SK-N-SH treated with all-trans-retinoic acid at 6 μM for 48 hours (cell line): ENCODE results near the gene CYLD.

Experiments
- ATAC-seq: fragments of 200-7000 bp; cut with Tn5 transposase; 3 replicates; pipeline ENCODE4 v1.9.1; 2020; ENCODE audit warnings: mild to moderate bottlenecking, moderate library complexity
- ARNTL ChIP-seq: fragments of 450-650 bp; formaldehyde crosslinking; IDR thresholded peaks from 2 replicates; pipeline ENCODE4 v1.5.0; 2020; ENCODE audit warnings: low read depth, mild to moderate bottlenecking, moderate library complexity, borderline replicate concordance
- BACH2 ChIP-seq: fragments of 250-450 bp; sonication (Bioruptor Pico); IDR thresholded peaks from 2 replicates; pipeline ENCODE4 v1.9.0; 2021; ENCODE audit warnings: mild to moderate bottlenecking, borderline replicate concordance
- CSDC2 ChIP-seq: fragments of 250-450 bp; sonication (Bioruptor Pico); IDR thresholded peaks from 2 replicates; pipeline ENCODE4 v1.5.0; 2020; ENCODE audit warnings: mild to moderate bottlenecking, moderate library complexity
- ESRRG ChIP-seq: fragments of 250-450 bp; sonication (Bioruptor Pico); IDR thresholded peaks from 2 replicates; pipeline ENCODE4 v1.6.1; 2021; ENCODE audit warnings: mild to moderate bottlenecking
- GLIS3 ChIP-seq: fragments of 250-450 bp; sonication (Bioruptor Pico); IDR thresholded peaks from 2 replicates; pipeline ENCODE4 v1.5.0; 2020; ENCODE audit warnings: mild to moderate bottlenecking, moderate library complexity
- ISL1 ChIP-seq: fragments of 250-450 bp; sonication (Bioruptor Pico); IDR thresholded peaks from 2 replicates; pipeline ENCODE4 v2.1.2; 2022; ENCODE audit warnings: mild to moderate bottlenecking, moderate library complexity
- OSR1 ChIP-seq: fragments of 250-450 bp; sonication (Bioruptor Pico); IDR thresholded peaks from 2 replicates; pipeline ENCODE4 v1.8.0; 2022; ENCODE audit warnings: moderate library complexity, mild to moderate bottlenecking, inconsistent platforms
- PPARA ChIP-seq: fragments of 250-450 bp; sonication (Bioruptor Pico); IDR thresholded peaks from 2 replicates; pipeline ENCODE4 v1.5.0; 2020; ENCODE audit warnings: mild to moderate bottlenecking, borderline replicate concordance
- RARB ChIP-seq: fragments of 250-450 bp; sonication (Bioruptor Pico); IDR thresholded peaks from 2 replicates; pipeline ENCODE4 v1.8.0; 2021; ENCODE audit warnings: mild to moderate bottlenecking, moderate library complexity
- SNAI2 ChIP-seq: fragments of 250-450 bp; sonication (Bioruptor Pico); IDR thresholded peaks from 2 replicates; pipeline ENCODE4 v1.5.0; 2020; ENCODE audit warnings: mild to moderate bottlenecking, moderate library complexity
- TCF4 ChIP-seq: fragments of 250-450 bp; sonication (Bioruptor Pico); IDR thresholded peaks from 2 replicates; pipeline ENCODE4 v1.8.0; 2021; ENCODE audit warnings: mild to moderate bottlenecking, moderate library complexity, borderline replicate concordance
- TOX ChIP-seq: fragments of 250-450 bp; sonication (Bioruptor Pico); IDR thresholded peaks from 2 replicates; pipeline ENCODE4 v1.8.0; 2021; ENCODE audit warnings: mild to moderate bottlenecking, moderate library complexity, borderline replicate concordance
- ZC3H10 ChIP-seq: fragments of 250-450 bp; sonication (Bioruptor Pico); IDR thresholded peaks from 2 replicates; pipeline ENCODE4 v1.5.1; 2021; ENCODE audit warnings: mild to moderate bottlenecking, moderate library complexity
- ZFP3 ChIP-seq: fragments of 250-450 bp; sonication (Bioruptor Pico); IDR thresholded peaks from 2 replicates; pipeline ENCODE4 v1.5.0; 2020; ENCODE audit warnings: mild to moderate bottlenecking, moderate library complexity
- ZFP30 ChIP-seq: fragments of 450-650 bp; formaldehyde crosslinking; IDR thresholded peaks from 2 replicates; pipeline ENCODE4 v1.5.0; 2022; ENCODE audit warnings: mild to moderate bottlenecking, moderate library complexity
- ZNF565 ChIP-seq: fragments of 450-650 bp; formaldehyde crosslinking; conservative IDR thresholded peaks from 2 replicates; pipeline ENCODE4 v1.5.0; 2020; ENCODE audit warnings: low read depth, mild to moderate bottlenecking, moderate library complexity
- ZNF70 ChIP-seq: fragments of 450-650 bp; formaldehyde crosslinking; IDR thresholded peaks from 2 replicates; pipeline ENCODE4 v1.5.0; 2020; ENCODE audit warnings: mild to moderate bottlenecking, moderate library complexity
- ZNF8 ChIP-seq: fragments of 450-650 bp; formaldehyde crosslinking; IDR thresholded peaks from 2 replicates; pipeline ENCODE4 v1.5.0; 2020; ENCODE audit warnings: mild to moderate bottlenecking, moderate library complexity
- TF ChIP-seq, protein P1 (sequence below): fragments of 250-450 bp; sonication (Bioruptor Pico); IDR thresholded peaks from 2 replicates; pipeline ENCODE4 v1.8.0; 2020; ENCODE audit warnings: mild to moderate bottlenecking, moderate library complexity, borderline replicate concordance
- TF ChIP-seq, protein P2 (sequence below): fragments of 250-450 bp; sonication (Bioruptor Pico); IDR thresholded peaks from 2 replicates; pipeline ENCODE4 v1.5.1; 2020; ENCODE audit warnings: low read depth, mild to moderate bottlenecking, moderate library complexity
- TF ChIP-seq, protein P3 (sequence below): fragments of 250-450 bp; sonication (Bioruptor Pico); IDR thresholded peaks from 2 replicates; pipeline ENCODE4 v1.5.0; 2020; ENCODE audit warnings: mild to moderate bottlenecking, moderate library complexity
- TF ChIP-seq, protein P4 (sequence below): fragments of 250-450 bp; sonication (Bioruptor Pico); IDR thresholded peaks from 2 replicates; pipeline ENCODE4 v1.8.0; 2021; ENCODE audit warnings: low read depth, mild to moderate bottlenecking, moderate library complexity, borderline replicate concordance
- TF ChIP-seq, protein P5 (sequence below): fragments of 250-450 bp; sonication (Bioruptor Pico); IDR thresholded peaks from 2 replicates; pipeline ENCODE4 v1.5.1; 2021; ENCODE audit warnings: mild to moderate bottlenecking, moderate library complexity

CYLD gene

DNA sequence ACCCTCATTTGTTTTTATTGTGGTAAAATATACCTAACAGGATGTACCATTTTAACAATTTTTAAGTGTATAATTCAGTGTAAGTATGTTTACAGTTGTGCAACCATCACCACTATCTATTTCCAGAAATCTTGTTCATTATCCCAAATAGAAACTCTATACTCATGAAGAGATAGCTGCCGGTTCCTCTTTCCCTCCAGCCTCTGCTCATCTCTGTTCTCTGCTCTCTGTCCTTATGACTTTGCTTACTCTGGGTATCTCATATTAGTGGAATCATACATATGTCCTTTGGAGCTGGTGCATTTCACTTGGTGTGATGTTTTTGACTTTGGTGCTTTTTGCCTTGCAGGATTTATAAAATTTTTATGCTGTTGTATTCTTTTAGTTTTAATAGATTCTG is 19.4 kb downstream of the CYLD start:
- TF ChIP-seq, protein P1, sequence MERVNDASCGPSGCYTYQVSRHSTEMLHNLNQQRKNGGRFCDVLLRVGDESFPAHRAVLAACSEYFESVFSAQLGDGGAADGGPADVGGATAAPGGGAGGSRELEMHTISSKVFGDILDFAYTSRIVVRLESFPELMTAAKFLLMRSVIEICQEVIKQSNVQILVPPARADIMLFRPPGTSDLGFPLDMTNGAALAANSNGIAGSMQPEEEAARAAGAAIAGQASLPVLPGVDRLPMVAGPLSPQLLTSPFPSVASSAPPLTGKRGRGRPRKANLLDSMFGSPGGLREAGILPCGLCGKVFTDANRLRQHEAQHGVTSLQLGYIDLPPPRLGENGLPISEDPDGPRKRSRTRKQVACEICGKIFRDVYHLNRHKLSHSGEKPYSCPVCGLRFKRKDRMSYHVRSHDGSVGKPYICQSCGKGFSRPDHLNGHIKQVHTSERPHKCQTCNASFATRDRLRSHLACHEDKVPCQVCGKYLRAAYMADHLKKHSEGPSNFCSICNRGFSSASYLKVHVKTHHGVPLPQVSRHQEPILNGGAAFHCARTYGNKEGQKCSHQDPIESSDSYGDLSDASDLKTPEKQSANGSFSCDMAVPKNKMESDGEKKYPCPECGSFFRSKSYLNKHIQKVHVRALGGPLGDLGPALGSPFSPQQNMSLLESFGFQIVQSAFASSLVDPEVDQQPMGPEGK (CRISPR knock-in tag): no peak
- TF ChIP-seq OSR1 (CRISPR knock-in tag) (no peak), ZFP30 (CRISPR knock-in tag) (no peak), ZNF565 (CRISPR knock-in tag) (no peak), BACH2 (no peak), ZC3H10 (CRISPR knock-in tag) (no peak), ZFP3 (no peak), ARNTL (CRISPR knock-in tag) (no peak), CSDC2 (CRISPR knock-in tag) (no peak), PPARA (CRISPR knock-in tag) (no peak), GLIS3 (CRISPR knock-in tag) (no peak), RARB (CRISPR knock-in tag) (no peak), TOX (CRISPR knock-in tag) (no peak), ZNF8 (CRISPR knock-in tag) (no peak), TCF4 (CRISPR knock-in tag) (no peak), SNAI2 (CRISPR knock-in tag) (no peak)
- TF ChIP-seq, protein P2, sequence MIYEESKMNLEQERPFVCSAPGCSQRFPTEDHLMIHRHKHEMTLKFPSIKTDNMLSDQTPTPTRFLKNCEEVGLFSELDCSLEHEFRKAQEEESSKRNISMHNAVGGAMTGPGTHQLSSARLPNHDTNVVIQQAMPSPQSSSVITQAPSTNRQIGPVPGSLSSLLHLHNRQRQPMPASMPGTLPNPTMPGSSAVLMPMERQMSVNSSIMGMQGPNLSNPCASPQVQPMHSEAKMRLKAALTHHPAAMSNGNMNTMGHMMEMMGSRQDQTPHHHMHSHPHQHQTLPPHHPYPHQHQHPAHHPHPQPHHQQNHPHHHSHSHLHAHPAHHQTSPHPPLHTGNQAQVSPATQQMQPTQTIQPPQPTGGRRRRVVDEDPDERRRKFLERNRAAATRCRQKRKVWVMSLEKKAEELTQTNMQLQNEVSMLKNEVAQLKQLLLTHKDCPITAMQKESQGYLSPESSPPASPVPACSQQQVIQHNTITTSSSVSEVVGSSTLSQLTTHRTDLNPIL (CRISPR knock-in tag): no peak
- TF ChIP-seq, protein P3, sequence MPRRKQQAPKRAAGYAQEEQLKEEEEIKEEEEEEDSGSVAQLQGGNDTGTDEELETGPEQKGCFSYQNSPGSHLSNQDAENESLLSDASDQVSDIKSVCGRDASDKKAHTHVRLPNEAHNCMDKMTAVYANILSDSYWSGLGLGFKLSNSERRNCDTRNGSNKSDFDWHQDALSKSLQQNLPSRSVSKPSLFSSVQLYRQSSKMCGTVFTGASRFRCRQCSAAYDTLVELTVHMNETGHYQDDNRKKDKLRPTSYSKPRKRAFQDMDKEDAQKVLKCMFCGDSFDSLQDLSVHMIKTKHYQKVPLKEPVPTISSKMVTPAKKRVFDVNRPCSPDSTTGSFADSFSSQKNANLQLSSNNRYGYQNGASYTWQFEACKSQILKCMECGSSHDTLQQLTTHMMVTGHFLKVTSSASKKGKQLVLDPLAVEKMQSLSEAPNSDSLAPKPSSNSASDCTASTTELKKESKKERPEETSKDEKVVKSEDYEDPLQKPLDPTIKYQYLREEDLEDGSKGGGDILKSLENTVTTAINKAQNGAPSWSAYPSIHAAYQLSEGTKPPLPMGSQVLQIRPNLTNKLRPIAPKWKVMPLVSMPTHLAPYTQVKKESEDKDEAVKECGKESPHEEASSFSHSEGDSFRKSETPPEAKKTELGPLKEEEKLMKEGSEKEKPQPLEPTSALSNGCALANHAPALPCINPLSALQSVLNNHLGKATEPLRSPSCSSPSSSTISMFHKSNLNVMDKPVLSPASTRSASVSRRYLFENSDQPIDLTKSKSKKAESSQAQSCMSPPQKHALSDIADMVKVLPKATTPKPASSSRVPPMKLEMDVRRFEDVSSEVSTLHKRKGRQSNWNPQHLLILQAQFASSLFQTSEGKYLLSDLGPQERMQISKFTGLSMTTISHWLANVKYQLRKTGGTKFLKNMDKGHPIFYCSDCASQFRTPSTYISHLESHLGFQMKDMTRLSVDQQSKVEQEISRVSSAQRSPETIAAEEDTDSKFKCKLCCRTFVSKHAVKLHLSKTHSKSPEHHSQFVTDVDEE: no peak

DNA sequence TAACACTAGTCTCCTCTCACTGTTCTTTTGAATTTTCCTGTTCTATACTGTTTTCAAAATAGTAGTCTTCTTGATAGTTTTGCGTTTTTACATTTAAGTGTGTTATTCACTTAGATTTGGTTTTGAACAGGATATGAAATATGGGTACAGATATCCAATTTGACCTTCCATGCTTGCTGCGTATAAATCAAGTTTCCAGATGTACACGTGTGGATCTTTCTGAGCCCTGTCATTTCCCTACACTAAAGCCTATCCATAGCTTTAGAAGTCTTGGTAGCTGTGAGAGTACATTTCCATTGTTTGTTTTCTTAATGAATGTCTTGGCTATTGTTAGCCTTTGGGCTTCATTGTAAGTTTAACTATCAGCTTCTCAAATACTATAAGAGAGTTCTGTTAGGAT is 20.4 kb downstream of the CYLD start:
- TF ChIP-seq ZNF8 (CRISPR knock-in tag): no peak
- no peak for TF ChIP-seq ZNF565 (CRISPR knock-in tag)
- TF ChIP-seq GLIS3 (CRISPR knock-in tag): no peak
- TF ChIP-seq, protein P1 (CRISPR knock-in tag): no peak
- no peak for TF ChIP-seq TCF4 (CRISPR knock-in tag)
- TF ChIP-seq ZFP3: no peak
- no peak for TF ChIP-seq OSR1 (CRISPR knock-in tag)
- TF ChIP-seq, protein P3: no peak
- no peak for TF ChIP-seq TOX (CRISPR knock-in tag)
- no peak for TF ChIP-seq ZNF70 (CRISPR knock-in tag)
- TF ChIP-seq PPARA (CRISPR knock-in tag): no peak
- TF ChIP-seq, protein P4, sequence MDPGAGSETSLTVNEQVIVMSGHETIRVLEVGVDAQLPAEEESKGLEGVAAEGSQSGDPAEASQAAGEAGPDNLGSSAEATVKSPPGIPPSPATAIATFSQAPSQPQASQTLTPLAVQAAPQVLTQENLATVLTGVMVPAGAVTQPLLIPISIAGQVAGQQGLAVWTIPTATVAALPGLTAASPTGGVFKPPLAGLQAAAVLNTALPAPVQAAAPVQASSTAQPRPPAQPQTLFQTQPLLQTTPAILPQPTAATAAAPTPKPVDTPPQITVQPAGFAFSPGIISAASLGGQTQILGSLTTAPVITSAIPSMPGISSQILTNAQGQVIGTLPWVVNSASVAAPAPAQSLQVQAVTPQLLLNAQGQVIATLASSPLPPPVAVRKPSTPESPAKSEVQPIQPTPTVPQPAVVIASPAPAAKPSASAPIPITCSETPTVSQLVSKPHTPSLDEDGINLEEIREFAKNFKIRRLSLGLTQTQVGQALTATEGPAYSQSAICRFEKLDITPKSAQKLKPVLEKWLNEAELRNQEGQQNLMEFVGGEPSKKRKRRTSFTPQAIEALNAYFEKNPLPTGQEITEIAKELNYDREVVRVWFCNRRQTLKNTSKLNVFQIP: no peak
- no peak for TF ChIP-seq ESRRG
- TF ChIP-seq ARNTL (CRISPR knock-in tag): no peak
- no peak for TF ChIP-seq RARB (CRISPR knock-in tag)
- TF ChIP-seq, protein P5, sequence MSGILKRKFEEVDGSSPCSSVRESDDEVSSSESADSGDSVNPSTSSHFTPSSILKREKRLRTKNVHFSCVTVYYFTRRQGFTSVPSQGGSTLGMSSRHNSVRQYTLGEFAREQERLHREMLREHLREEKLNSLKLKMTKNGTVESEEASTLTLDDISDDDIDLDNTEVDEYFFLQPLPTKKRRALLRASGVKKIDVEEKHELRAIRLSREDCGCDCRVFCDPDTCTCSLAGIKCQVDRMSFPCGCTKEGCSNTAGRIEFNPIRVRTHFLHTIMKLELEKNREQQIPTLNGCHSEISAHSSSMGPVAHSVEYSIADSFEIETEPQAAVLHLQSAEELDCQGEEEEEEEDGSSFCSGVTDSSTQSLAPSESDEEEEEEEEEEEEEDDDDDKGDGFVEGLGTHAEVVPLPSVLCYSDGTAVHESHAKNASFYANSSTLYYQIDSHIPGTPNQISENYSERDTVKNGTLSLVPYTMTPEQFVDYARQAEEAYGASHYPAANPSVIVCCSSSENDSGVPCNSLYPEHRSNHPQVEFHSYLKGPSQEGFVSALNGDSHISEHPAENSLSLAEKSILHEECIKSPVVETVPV (CRISPR knock-in tag): no peak
- TF ChIP-seq ISL1: no peak
- no peak for TF ChIP-seq ZC3H10 (CRISPR knock-in tag)
- no peak for TF ChIP-seq SNAI2 (CRISPR knock-in tag)
- no peak for ATAC-seq

More for the DNA sequence above, 19.4 kb downstream of the CYLD start:
- ATAC-seq: no peak
